DND-41 (cell line): ENCODE results near the gene KIF17.
A peak's percentile ranks its signal among the peaks of the same experiment; 100 is the strongest.

Experiments
- ATAC-seq: fragments of 200-7000 bp; cut with Tn5 transposase; 3 replicates; pipeline ENCODE4 v1.9.1; 2021; ENCODE audit warnings: low read depth; ENCODE audit not compliant: insufficient read depth
- DNase-seq: peaks from one replicate; pipeline ENCODE4 v3.0.0-alpha.2; 2020
- H2AFZ ChIP-seq: 2 replicates; pipeline ENCODE4 v1.6.0; 2012; ENCODE audit warnings: low read depth, low read length
- H3K27ac ChIP-seq: 2 replicates; pipeline ENCODE4 v1.5.1; 2012; ENCODE audit warnings: low read length, inconsistent platforms
- H3K27me3 ChIP-seq: fragments of 200-600 bp; sonication (generic); 2 replicates; pipeline ENCODE4 v1.6.0; 2012; ENCODE audit warnings: low read length, mild to moderate bottlenecking, inconsistent platforms; ENCODE audit not compliant: insufficient read depth, poor library complexity
- H3K36me3 ChIP-seq: 2 replicates; pipeline ENCODE4 v1.5.1; 2012; ENCODE audit warnings: low read length, inconsistent platforms; ENCODE audit not compliant: insufficient read depth
- H3K4me1 ChIP-seq: 2 replicates; pipeline ENCODE4 v1.5.1; 2012; ENCODE audit warnings: mild to moderate bottlenecking, low read length; ENCODE audit not compliant: insufficient read depth
- H3K4me2 ChIP-seq: 2 replicates; pipeline ENCODE4 v1.6.0; 2012; ENCODE audit warnings: mild to moderate bottlenecking, moderate library complexity, low read length, inconsistent platforms; ENCODE audit not compliant: insufficient read depth
- H3K4me3 ChIP-seq, 2 experiments: fragments of 200-600 bp in 1 of 2; shearing (Covaris generic) in 1 of 2; 2 replicates each; pipeline ENCODE4 v1.5.1; 2012 to 2016; ENCODE audit warnings: inconsistent platforms in 2 of 2, low read length in 2 of 2, mild to moderate bottlenecking in 2 of 2, low read depth in 1 of 2, moderate library complexity in 1 of 2
- H3K79me2 ChIP-seq: 2 replicates; pipeline ENCODE4 v1.6.0; 2012; ENCODE audit warnings: low read length, inconsistent platforms; ENCODE audit not compliant: insufficient read depth
- H3K9ac ChIP-seq: 2 replicates; pipeline ENCODE4 v1.6.0; 2012; ENCODE audit warnings: low read depth, mild to moderate bottlenecking, inconsistent platforms, low read length, moderate library complexity
- H3K9me3 ChIP-seq: 2 replicates; pipeline ENCODE4 v1.5.1; 2012; ENCODE audit warnings: low read length, moderate library complexity, mild to moderate bottlenecking, inconsistent platforms; ENCODE audit not compliant: insufficient read depth, severe bottlenecking
- H4K20me1 ChIP-seq: 2 replicates; pipeline ENCODE4 v1.6.0; 2012; ENCODE audit warnings: low read length; ENCODE audit not compliant: insufficient read depth
- CTCF ChIP-seq: IDR thresholded peaks from 2 replicates; pipeline ENCODE4 v1.5.1; 2012; ENCODE audit warnings: borderline replicate concordance, low read length, moderate library complexity, mild to moderate bottlenecking; ENCODE audit not compliant: poor library complexity, severe bottlenecking; ENCODE audit errors: extremely low read depth
- EZH2 ChIP-seq: IDR thresholded peaks from 3 replicates; pipeline ENCODE4 v1.6.1; 2012; ENCODE audit warnings: borderline replicate concordance, low read depth, mild to moderate bottlenecking, moderate library complexity, low read length, inconsistent platforms; ENCODE audit not compliant: severe bottlenecking

KIF17 gene

GRCh38 chr1:20640183-20640597, 77.6 kb downstream of the KIF17 start:
- Histone ChIP-seq H3K36me3 (peaks cover 18% of the 10 kb centered on the region; the same call in 1 of the 2 replicates), H3K27ac (no peak overlapping the region), H3K9me3 (no peaks in the 10 kb centered on the region), H3K4me1 (no peaks in the 10 kb centered on the region), H3K27me3 (no peaks in the 10 kb centered on the region), H3K79me2 (no peaks in the 10 kb centered on the region), H2AFZ (no peak overlapping the region), H4K20me1 (peaks cover 4% of the 10 kb centered on the region), H3K9ac (no peak overlapping the region), H3K4me2 (no peak overlapping the region), H3K4me3 (no peak overlapping the region)
- ATAC-seq: peak; percentile 81
- DNase-seq: peak; percentile 57
- TF ChIP-seq EZH2 (no peak), CTCF (peak; percentile 82)

GRCh38 chr1:20636785-20637347, 80.9 kb downstream of the KIF17 start:
- H3K79me2 ChIP-seq: no peaks in the 10 kb centered on the region; the same call in 1 of the 2 replicates
- ATAC-seq: no peak
- H4K20me1 ChIP-seq: peaks cover 4% of the 10 kb centered on the region
- TF ChIP-seq CTCF (no peak), EZH2 (no peak)
- no peak overlapping the region for H3K27ac ChIP-seq
- no peak for DNase-seq
- no peak overlapping the region for H3K9ac ChIP-seq
- H3K9me3 ChIP-seq: no peaks in the 10 kb centered on the region
- H3K36me3 ChIP-seq: peaks cover 15% of the 10 kb centered on the region
- no peak overlapping the region for H2AFZ ChIP-seq
- peaks cover 20% of the 10 kb centered on the region for H3K4me1 ChIP-seq
- H3K27me3 ChIP-seq: no peaks in the 10 kb centered on the region
- H3K4me2 ChIP-seq: no peak overlapping the region
- no peak overlapping the region for H3K4me3 ChIP-seq

- DNase-seq: peak; percentile 45
- H3K9ac ChIP-seq: peak overlapping the region; percentile 94
- TF ChIP-seq CTCF: no peak
- TF ChIP-seq EZH2: no peak
These were observed 83.2 kb downstream of the KIF17 start for GRCh38 chr1:20634594-20635084.

More at GRCh38 chr1:20634594-20635084, 83.2 kb downstream of the KIF17 start:
- Histone ChIP-seq H3K4me2 (peak overlapping the region; percentile 77), H3K79me2 (no peaks in the 10 kb centered on the region; the same call in 1 of the 2 replicates), H4K20me1 (peaks cover 4% of the 10 kb centered on the region; the same call in 1 of the 2 replicates), H3K9me3 (no peaks in the 10 kb centered on the region), H3K36me3 (peaks cover 9% of the 10 kb centered on the region), H3K4me1 (peaks cover 20% of the 10 kb centered on the region), H3K27ac (peak overlapping the region; percentile 58; the same call in 1 of the 2 replicates), H2AFZ (peak overlapping the region; percentile 74), H3K4me3 (peak overlapping the region; percentile 94 to 95; a peak in 3 of 4 replicates), H3K27me3 (no peaks in the 10 kb centered on the region)
- ATAC-seq: peak; percentile 70
